ENCODE data around the gene PIGU.

The PIGU gene

GRCh38 chr20:34704177-34705007, 27.5 kb upstream of the PIGU start, which contains the start of gene TP53INP2:
Gene TP53INP2 (plus strand): TSS chr20:34704344. CDS start chr20:34708740, 4,396 bp downstream.
- H3K36me3 ChIP-seq (ENCODE audit: control insufficient read depth in 2 of 2, insufficient read depth in 1 of 2, low read length in 2 of 2), result no peaks in the 10 kb centered on the region
- peak within 1 kb of the TSS; percentile 73 for H3K4me3 ChIP-seq (ENCODE audit: low read depth, low read length)
- H3K4me1 ChIP-seq (ENCODE audit: control insufficient read depth, insufficient read depth, low read length), result peaks cover 10% of the 10 kb centered on the region
- no peaks in the 10 kb centered on the region for H3K9me3 ChIP-seq (ENCODE audit: control insufficient read depth, insufficient read depth, low read depth, low read length)
- H3K27ac ChIP-seq (ENCODE audit: extremely low read depth, low read depth, low read length), result peak within 1 kb of the TSS; percentile 80
- CTCF ChIA-PET, result interaction anchor here (0.6 to 1.3 kb wide), 2 partner anchors 41 to 599 kb away, joined by 3 to 4 read pairs; no protein-coding TSS in a partner anchor
- POLR2A ChIA-PET, result interaction anchor here (0.6 to 1.4 kb wide), 4 partner anchors 64 to 146 kb away, joined by 3 to 5 read pairs (median 4); partner anchors contain the start of gene MAP1LC3A
- TF ChIP-seq PRDM4 (tag by site-specific recombination; IDR thresholded peaks at IDR 0.05), result no peak
- no peak for TF ChIP-seq ZSCAN16 (tag by site-specific recombination; IDR thresholded peaks at IDR 0.05)
- TF ChIP-seq ZNF280C (tag by site-specific recombination; IDR thresholded peaks at IDR 0.05), result no peak
- TF ChIP-seq ZNF692 (tag by site-specific recombination; IDR thresholded peaks at IDR 0.05), result 0 out of 2 replicates have a peak, but pooled peaks have one; percentile 19
- no peak; the same call in 1 of the 2 replicates for TF ChIP-seq SP7 (tag by site-specific recombination; IDR thresholded peaks at IDR 0.05)
- peak; percentile 62 for TF ChIP-seq PRDM10 (tag by site-specific recombination; IDR thresholded peaks at IDR 0.05)
- TF ChIP-seq KLF10 (tag by site-specific recombination; IDR thresholded peaks at IDR 0.05), result peak; percentile 99
- 0 out of 2 replicates have a peak, but pooled peaks have one; percentile 64 for TF ChIP-seq ZSCAN23 (tag by site-specific recombination; IDR thresholded peaks at IDR 0.05)
- no peak; the same call in 1 of the 2 replicates for TF ChIP-seq ZNF398 (tag by site-specific recombination; IDR thresholded peaks at IDR 0.05)
- no peak for TF ChIP-seq GLI4 (tag by site-specific recombination; IDR thresholded peaks at IDR 0.05)
- peak; percentile 63 for TF ChIP-seq SP2 (tag by site-specific recombination; IDR thresholded peaks at IDR 0.05)
- peak; percentile 69 for TF ChIP-seq GLIS2 (tag by site-specific recombination; IDR thresholded peaks at IDR 0.05)
- TF ChIP-seq SP3 (tag by site-specific recombination; IDR thresholded peaks at IDR 0.05), result peak; percentile 49
- no peak for TF ChIP-seq PRDM1 (tag by site-specific recombination; IDR thresholded peaks at IDR 0.05)
- TF ChIP-seq KLF1 (tag by site-specific recombination; IDR thresholded peaks at IDR 0.05), result peak; percentile 51
- TF ChIP-seq ZBTB10 (tag by site-specific recombination; IDR thresholded peaks at IDR 0.05), result peak; percentile 33; the same call in 1 of the 2 replicates
- 0 out of 2 replicates have a peak, but pooled peaks have one; percentile 44 for TF ChIP-seq TCF7L2 (IDR thresholded peaks at IDR 0.05; ENCODE audit: borderline replicate concordance, low read depth, low read length)
- no peak for TF ChIP-seq GFI1B (tag by site-specific recombination; IDR thresholded peaks at IDR 0.05)
- 0 out of 2 replicates have a peak, but pooled peaks have one; percentile 22 for TF ChIP-seq ZNF677 (tag by site-specific recombination; IDR thresholded peaks at IDR 0.05)
- TF ChIP-seq ZNF146 (tag by site-specific recombination; IDR thresholded peaks at IDR 0.05), result peak; percentile 81
- peak; percentile 70 for TF ChIP-seq ZNF341 (tag by site-specific recombination; IDR thresholded peaks at IDR 0.05; ENCODE audit: low read depth)
- 0 out of 2 replicates have a peak, but pooled peaks have one; percentile 5 for TF ChIP-seq ZNF404 (tag by site-specific recombination; IDR thresholded peaks at IDR 0.05)

All from HEK293 (cell line).